Natural killer cell (primary cell): Measurements from ENCODE around the gene VASN. TPM values are rescaled to one million over a fixed set of nuclear protein-coding genes. Genes with fewer than 3 reads are reported as not detected.

Experiments used
- ATAC-seq, 3 donors: fragments of 150-1000 bp in 2 of 3; fragments of 200-7000 bp in 1 of 3; cut with Tn5 transposase; 1 replicate in 1 of 3; 2 replicates in 2 of 3; pipeline ENCODE4 v1.10.0; 2021; ENCODE audit warnings: mild to moderate bottlenecking in 2 of 3, moderate library complexity in 2 of 3
- DNase-seq, 2 donors: peaks; one replicate each; pipeline versions ENCODE4 v3.0.0 to v3.0.0-alpha.2; 2013 to 2021; ENCODE audit warnings: mixed read lengths in 1 of 2
- H3K27ac ChIP-seq: one replicate; pipeline ENCODE4 v1.5.1; 2013; ENCODE audit warnings: mild to moderate bottlenecking, low read length
- H3K27me3 ChIP-seq: one replicate; pipeline ENCODE4 v1.6.1; 2013; ENCODE audit warnings: low read length; ENCODE audit not compliant: control insufficient read depth, insufficient read depth
- H3K36me3 ChIP-seq: one replicate; pipeline ENCODE4 v1.6.1; 2013; ENCODE audit warnings: low read length; ENCODE audit not compliant: control insufficient read depth, insufficient read depth
- H3K4me1 ChIP-seq: one replicate; pipeline ENCODE4 v1.6.1; 2013; ENCODE audit warnings: low read length; ENCODE audit not compliant: control insufficient read depth, insufficient read depth
- H3K4me3 ChIP-seq: one replicate; pipeline ENCODE4 v1.5.1; 2013; ENCODE audit warnings: low read length
- H3K9me3 ChIP-seq: one replicate; pipeline ENCODE4 v1.6.1; 2013; ENCODE audit warnings: low read length; ENCODE audit not compliant: control insufficient read depth, insufficient read depth
- H3K27ac Mint-ChIP-seq, 2 donors: one replicate each; pipeline ENCODE4 v1.8.0; 2022; ENCODE audit warnings: mild to moderate bottlenecking in 2 of 2, mixed read lengths in 2 of 2, moderate library complexity in 1 of 2
- H3K27me3 Mint-ChIP-seq, 2 donors: one replicate each; pipeline ENCODE4 v1.8.0; 2022; ENCODE audit warnings: low read depth in 2 of 2, mixed read lengths in 2 of 2
- H3K36me3 Mint-ChIP-seq: one replicate; pipeline ENCODE4 v1.8.0; 2022; ENCODE audit warnings: mixed read lengths
- H3K4me1 Mint-ChIP-seq, 2 donors: one replicate each; pipeline ENCODE4 v1.8.0; 2022; ENCODE audit warnings: mixed read lengths in 2 of 2
- H3K4me3 Mint-ChIP-seq: one replicate; pipeline ENCODE4 v1.8.0; 2022; ENCODE audit warnings: mild to moderate bottlenecking, moderate library complexity, mixed read lengths
- H3K9me3 Mint-ChIP-seq, 2 donors: one replicate each; pipeline ENCODE4 v1.8.0; 2022; ENCODE audit warnings: mixed read lengths in 2 of 2
- WGBS: methylation state at CpG from one replicate; pipeline ENCODE4 v1.1.7; 2013; ENCODE audit warnings: missing lambda C conversion rate; ENCODE audit not compliant: insufficient coverage; 5-methylcytosine and 5-hydroxymethylcytosine counted together
- intact Hi-C: fragments of 100-400 bp; cut with micrococcal nuclease; formaldehyde crosslinking; loops from one replicate; pipeline ENCODE4 v1.14.2; 2022
- total RNA-seq, 4 donors: library from RNA; stranded (reverse); fragments of 120-200 nt in 1 of 4; gene quantifications; one replicate each; pipeline versions ENCODE4 v1.2.3 to v1.2.4, GENCODE V29; 2013 to 2022
- TF ChIP-seq, protein P1 (sequence below): fragments of 200-600 bp; IDR thresholded peaks from one replicate; pipeline ENCODE4 v1.8.0; 2022; ENCODE audit warnings: antibody characterized with exemption

The VASN gene
- total RNA-seq, 3 donors from 2014 or later (not counting 1 experiment from before 2014, with no cell fraction given), result 0.35 to 0.93 (median 0.78) TPM

- WGBS, result 92% methylated on average over 7 of the region's 9 CpGs
- Mint-ChIP-seq H3K4me1 (peaks cover 17 to 29% of the 10 kb centered on the region in 2 donors), H3K4me3 (no peak overlapping the region), H3K27ac (peak overlapping the region; percentile 37 to 72), H3K9me3 (no peaks in the 10 kb centered on the region), H3K27me3 (no peaks in the 10 kb centered on the region), H3K36me3 (no peaks in the 10 kb centered on the region)
- Histone ChIP-seq H3K4me3 (no peak overlapping the region), H3K27ac (no peak overlapping the region), H3K36me3 (peaks cover 58% of the 10 kb centered on the region), H3K27me3 (no peaks in the 10 kb centered on the region), H3K9me3 (no peaks in the 10 kb centered on the region), H3K4me1 (peaks cover 8% of the 10 kb centered on the region)
- ATAC-seq (no peak), DNase-seq (no peak)
- TF ChIP-seq, protein P1, sequence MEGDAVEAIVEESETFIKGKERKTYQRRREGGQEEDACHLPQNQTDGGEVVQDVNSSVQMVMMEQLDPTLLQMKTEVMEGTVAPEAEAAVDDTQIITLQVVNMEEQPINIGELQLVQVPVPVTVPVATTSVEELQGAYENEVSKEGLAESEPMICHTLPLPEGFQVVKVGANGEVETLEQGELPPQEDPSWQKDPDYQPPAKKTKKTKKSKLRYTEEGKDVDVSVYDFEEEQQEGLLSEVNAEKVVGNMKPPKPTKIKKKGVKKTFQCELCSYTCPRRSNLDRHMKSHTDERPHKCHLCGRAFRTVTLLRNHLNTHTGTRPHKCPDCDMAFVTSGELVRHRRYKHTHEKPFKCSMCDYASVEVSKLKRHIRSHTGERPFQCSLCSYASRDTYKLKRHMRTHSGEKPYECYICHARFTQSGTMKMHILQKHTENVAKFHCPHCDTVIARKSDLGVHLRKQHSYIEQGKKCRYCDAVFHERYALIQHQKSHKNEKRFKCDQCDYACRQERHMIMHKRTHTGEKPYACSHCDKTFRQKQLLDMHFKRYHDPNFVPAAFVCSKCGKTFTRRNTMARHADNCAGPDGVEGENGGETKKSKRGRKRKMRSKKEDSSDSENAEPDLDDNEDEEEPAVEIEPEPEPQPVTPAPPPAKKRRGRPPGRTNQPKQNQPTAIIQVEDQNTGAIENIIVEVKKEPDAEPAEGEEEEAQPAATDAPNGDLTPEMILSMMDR, result no peak
- intact Hi-C loops, result no loop called here
Measured at GRCh38 chr16:4399001-4399730, 27.5 kb downstream of the VASN start.

- TF ChIP-seq, protein P1, result no peak
- ATAC-seq, result no peak
- intact Hi-C loops, result loop anchor here (5.0 kb wide), 1 partner anchor 114 kb away; no protein-coding TSS in a partner anchor
- H3K4me1 Mint-ChIP-seq, result peaks cover 11 to 38% of the 10 kb centered on the region in 2 donors
- no peaks in the 10 kb centered on the region for H3K27me3 Mint-ChIP-seq
- WGBS, result 95% methylated on average over 12 of the region's 12 CpGs
- Histone ChIP-seq H3K4me3 (no peak overlapping the region), H3K9me3 (no peaks in the 10 kb centered on the region), H3K27me3 (no peaks in the 10 kb centered on the region), H3K4me1 (peaks cover 8% of the 10 kb centered on the region), H3K27ac (no peak overlapping the region), H3K36me3 (peaks cover 61% of the 10 kb centered on the region)
- H3K36me3 Mint-ChIP-seq, result no peaks in the 10 kb centered on the region
- H3K9me3 Mint-ChIP-seq, result no peaks in the 10 kb centered on the region
- H3K4me3 Mint-ChIP-seq, result peak overlapping the region; percentile 47
- no peak for DNase-seq
- peak overlapping the region; percentile 39 to 72 for H3K27ac Mint-ChIP-seq
Measured at GRCh38 chr16:4401094-4401501, 29.4 kb downstream of the VASN start.

GRCh38 chr16:4401510-4401909 lies 29.9 kb downstream of the VASN start:
- Mint-ChIP-seq H3K36me3 (no peaks in the 10 kb centered on the region), H3K9me3 (no peaks in the 10 kb centered on the region), H3K27ac (peak overlapping the region; percentile 39 to 72)

More at GRCh38 chr16:4401510-4401909, 29.9 kb downstream of the VASN start:
- Mint-ChIP-seq H3K27me3 (no peaks in the 10 kb centered on the region), H3K4me3 (peak overlapping the region; percentile 7), H3K4me1 (peaks cover 11 to 38% of the 10 kb centered on the region in 2 donors)
- Histone ChIP-seq H3K27ac (no peak overlapping the region), H3K27me3 (no peaks in the 10 kb centered on the region), H3K9me3 (no peaks in the 10 kb centered on the region), H3K4me3 (no peak overlapping the region), H3K36me3 (peaks cover 62% of the 10 kb centered on the region), H3K4me1 (peaks cover 8% of the 10 kb centered on the region)
- WGBS, result 99% methylated on average over 11 of the region's 12 CpGs
- intact Hi-C loops, result loop anchor here (5.0 kb wide), 1 partner anchor 114 kb away; no protein-coding TSS in a partner anchor
- no peak for DNase-seq
- TF ChIP-seq, protein P1, result no peak
- no peak for ATAC-seq
